Stomach (tissue), 4 donors: ENCODE data around the gene TOX3.

Experiments used
- CTCF ChIP-seq, 7 experiments: fragments of 450-650 bp in 4 of 7; fragments of 200-600 bp in 3 of 7; sonication (generic) in 3 of 7; IDR thresholded peaks; one replicate each; pipeline ENCODE4 v1.5.1; 2016 to 2019; ENCODE audit warnings: antibody characterized with exemption in 7 of 7, control low read depth in 2 of 7, mild to moderate bottlenecking in 1 of 7
- EP300 ChIP-seq: sonication (generic); formaldehyde crosslinking; IDR thresholded peaks from one replicate; pipeline ENCODE4 v1.6.1; 2017; ENCODE audit warnings: antibody characterized with exemption
- POLR2A ChIP-seq, 4 donors: fragments of 450-650 bp; IDR thresholded peaks; one replicate each; pipeline ENCODE4 v1.6.1; 2016; ENCODE audit warnings: antibody characterized with exemption in 4 of 4, control low read depth in 2 of 4, mild to moderate bottlenecking in 1 of 4, moderate library complexity in 1 of 4

GRCh38 chr16:52424591-52424990 lies 122.4 kb downstream of the TOX3 start:
- TF ChIP-seq CTCF (IDR thresholded peaks at IDR 0.05) (no peak), EP300 (no peak), POLR2A (IDR thresholded peaks at IDR 0.05) (no peak)
